GM19328 (cell line): ENCODE measurements around the gene MAPK8.

Source experiments
- ATAC-seq: cut with Tn5 transposase; IDR thresholded peaks from one replicate; pipeline ENCODE4 v1.9.1; 2021; ENCODE audit warnings: mild to moderate bottlenecking, moderate library complexity; ENCODE audit not compliant: unreplicated experiment

MAPK8 gene

DNA sequence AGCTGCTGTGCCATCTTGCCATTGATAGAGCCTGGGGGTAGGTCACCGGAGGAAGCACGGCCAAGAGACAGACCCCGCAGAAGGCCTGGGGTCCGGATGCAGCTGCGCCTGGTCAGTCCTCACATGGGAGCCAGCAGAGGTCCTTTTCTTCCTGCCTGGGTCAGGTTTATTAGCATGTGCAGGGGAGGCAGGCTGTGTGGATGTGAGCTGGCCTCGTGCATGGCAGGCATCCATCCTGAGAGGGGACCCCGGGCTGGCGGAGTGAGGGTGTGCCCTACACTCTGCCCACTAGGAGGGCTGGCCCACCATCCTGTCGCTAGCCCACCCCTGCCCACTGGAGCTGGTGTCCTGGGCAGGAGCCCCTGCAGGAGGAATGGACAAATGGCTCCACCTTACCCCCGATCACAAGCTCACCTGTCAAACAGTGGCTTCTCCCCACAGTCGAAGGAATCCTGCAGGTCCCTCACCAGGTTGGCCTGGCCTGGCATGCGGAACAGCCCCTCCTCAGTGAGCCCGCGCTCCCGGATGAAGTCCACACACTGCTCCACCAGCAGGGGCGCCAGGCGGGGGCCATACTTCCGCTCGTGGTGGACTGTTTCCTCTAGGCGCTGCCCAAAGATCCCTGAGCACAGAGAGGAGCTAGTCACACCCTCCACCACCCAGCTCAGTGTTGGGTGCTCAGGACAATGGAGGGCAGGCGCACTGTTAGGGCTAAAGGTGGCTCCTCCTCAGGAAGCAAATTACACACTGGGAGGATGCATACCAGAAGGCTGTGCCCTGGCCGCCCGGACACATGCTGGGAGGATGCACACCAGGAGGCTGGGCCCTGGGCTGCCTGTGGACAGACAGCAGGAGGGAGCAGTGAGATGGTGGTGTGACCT is 153.0 kb downstream of the MAPK8 start:
- ATAC-seq, result no peak

DNA sequence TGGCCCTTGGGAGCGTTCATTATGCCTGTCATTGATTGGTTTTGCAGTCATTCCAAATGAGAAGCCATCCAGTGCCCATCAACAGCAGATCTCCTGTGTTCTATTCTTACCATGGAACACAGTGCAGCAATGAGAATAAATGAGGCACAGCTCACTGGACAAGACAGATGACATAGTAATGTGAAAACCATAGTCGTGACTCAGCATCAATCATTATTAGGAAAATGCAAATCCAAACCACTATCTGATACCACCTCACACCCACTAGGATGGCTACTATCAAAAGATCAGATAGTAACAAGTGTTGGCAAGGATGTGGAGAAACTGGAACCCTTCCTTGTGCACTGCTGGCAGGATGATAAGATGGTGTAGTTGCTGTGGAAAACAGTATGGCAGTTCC is 153.7 kb downstream of the MAPK8 start:
- ATAC-seq, result no peak

DNA sequence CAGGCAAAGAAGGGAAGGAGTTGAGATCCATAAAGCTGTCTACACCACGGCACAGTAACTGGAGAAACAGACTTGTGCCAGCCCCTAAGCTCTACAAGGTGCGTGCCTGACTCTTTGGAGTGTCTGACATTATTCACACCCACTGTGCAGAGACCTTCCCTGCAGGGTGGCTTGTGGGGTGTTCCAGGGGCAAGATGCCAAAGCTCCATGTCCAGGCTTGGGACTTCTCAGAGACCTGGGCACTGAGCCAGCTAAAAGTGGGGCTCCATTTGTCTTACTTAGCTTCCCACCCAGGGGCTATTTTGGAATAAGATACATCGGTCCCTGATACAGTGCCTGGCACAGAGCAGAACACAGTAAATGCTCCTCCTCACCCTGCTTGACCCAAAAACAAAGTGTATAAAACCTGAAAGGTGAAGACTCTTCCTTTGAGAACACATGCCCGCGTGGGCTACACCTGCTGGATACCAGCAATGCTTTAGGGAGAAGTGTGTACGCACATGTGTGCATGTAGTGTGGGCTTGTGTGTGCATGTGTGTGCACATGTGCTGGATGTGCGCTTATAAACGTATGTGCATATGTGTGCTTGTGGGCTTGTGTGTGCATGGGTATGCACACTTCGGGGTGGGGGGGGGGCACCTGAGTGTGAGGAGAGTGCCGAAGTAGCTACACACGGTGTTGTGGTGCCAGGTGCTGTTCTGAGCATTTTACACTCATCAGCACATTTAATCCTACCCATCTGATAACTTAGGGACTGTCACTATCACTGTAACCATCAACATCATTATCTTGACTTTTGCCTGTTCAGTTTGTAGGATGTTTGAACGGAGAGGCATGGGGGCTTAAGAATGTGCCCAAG is 155.4 kb downstream of the MAPK8 start:
- no peak for ATAC-seq

DNA sequence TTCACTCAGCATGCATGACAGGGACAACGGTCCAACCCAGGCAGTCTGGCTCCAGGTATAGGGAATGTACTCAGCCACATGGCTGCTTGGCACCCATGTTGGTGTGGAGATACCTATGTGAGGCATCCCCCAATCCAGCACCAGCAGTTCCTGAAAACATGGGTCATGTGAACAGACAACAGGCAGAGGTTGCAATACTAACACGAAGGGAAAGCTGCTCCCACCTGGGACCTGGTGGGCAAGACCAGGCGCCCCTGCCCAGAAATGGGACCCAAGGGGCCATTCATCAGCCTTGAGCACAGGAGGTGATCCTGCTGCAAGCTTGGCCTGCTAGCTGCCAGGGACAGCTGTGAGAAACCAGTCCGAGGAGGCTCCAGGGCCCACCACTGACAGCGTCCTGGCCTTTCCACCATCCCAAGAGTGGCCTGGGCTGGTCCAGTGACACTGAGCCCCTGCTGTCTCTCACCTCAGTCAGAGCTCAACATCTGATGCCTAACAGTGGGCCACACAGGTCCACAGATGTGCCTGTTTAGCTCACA is 156.1 kb downstream of the MAPK8 start:
- ATAC-seq, result no peak

DNA sequence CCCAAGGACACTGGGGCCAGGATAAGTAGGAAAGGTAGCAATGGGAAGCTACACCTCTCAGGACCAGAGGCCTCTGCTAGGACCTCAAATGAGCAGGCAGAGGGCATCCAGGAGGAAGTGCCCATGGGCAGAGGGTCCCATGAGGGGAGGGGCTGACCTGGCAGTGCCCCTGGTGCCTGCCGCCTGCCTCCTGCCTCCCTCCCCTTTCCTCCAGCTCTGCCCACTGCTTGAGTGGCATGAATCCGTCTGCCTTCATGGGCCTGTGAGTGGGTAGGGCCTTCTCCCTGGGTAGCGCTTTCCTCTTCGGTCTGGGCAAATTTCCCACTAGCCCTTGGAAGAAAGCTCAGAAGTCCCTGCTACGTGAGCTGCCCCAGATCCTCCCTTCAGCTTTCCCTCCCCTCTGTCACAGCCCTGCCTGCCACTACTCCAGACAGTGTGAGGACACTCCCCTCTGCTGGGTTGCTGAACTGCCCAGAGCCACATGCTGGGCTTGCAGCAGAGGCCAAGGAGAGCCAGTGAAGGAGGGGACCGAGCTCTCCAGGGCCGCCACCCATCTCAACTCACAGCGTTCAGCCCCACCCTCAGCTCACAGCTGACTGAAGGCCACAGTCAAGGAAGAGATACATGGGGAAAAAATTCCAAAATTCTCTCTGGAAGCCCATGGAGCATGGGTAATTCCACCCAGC is 157.0 kb downstream of the MAPK8 start:
- no peak for ATAC-seq

DNA sequence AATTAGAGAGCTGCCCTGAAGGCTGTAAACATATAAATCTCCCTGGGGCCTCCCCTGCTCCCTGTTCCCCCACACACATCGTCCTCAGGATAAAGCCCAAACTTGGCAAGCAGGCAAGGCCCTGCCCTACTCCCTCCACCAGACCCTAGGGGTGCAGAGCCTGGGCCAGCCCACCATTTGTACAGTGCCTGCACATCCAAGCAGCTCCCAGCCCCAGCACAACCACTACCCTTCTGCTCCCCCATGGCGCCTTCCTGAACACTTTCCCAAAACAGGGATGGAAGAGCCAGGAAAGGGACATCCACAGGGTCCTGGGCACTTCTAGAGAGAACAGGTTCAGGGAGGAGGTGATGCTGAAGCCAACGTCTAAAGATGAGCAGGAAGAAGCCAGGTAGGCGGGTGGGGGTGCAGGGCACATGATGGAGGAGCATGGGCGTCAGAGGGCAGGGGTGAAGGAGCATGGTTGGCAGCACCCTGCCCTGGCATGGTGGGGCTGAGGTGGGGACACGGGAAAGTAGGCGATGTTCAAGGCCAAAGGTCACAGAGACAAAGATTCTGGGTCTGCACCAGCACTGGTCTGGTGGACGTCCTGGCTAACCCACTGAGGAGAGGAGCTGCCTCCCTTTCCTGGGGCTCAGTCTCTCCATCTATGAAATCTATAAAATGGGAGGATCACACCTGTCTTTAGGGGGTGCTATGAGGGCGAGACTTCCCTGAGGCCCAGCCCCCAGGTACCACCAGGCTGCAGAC is 157.8 kb downstream of the MAPK8 start:
- ATAC-seq, result no peak

DNA sequence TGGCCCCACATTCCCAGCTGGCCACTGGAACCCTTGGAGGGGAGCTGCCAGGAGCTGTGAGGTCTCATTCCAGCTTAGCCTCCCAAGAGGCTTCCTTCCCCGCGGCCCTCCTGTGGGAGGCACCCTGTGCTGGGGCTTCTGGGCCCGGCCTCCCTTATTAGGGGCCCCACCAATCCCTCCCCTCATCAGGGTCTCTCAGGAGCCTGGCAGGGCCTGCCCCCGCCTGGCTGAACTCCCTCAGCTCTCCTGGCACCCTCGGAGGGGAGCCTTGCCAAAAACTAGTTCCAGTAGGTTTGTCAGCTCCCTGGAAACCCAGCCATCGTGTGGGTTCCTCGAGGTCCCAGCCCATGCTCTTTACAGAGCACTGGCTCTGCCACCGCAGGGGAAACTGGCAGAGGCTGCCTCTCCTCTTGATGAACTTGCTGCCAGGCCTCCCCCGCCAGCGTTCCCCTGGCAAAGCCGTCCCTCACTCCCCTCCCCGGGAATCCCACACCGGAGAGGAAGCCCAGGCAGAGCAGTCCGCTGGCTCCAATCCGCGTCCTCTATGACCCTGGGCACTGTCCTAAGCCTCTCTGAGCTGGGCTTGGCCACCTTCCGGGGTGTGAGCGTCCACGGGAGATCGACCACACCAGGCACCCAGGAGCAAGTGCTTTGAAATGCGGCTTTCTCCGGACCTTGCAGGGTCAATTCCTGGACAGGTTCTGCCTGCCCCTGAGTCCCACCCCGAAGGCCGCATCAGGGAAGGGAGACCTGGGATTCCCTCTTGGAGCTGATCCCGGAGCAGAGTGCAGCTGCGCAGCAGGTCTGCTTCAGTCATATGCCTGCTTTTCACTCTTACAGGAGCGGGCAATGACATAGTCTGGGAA is 158.6 kb downstream of the MAPK8 start:
- ATAC-seq, result no peak

DNA sequence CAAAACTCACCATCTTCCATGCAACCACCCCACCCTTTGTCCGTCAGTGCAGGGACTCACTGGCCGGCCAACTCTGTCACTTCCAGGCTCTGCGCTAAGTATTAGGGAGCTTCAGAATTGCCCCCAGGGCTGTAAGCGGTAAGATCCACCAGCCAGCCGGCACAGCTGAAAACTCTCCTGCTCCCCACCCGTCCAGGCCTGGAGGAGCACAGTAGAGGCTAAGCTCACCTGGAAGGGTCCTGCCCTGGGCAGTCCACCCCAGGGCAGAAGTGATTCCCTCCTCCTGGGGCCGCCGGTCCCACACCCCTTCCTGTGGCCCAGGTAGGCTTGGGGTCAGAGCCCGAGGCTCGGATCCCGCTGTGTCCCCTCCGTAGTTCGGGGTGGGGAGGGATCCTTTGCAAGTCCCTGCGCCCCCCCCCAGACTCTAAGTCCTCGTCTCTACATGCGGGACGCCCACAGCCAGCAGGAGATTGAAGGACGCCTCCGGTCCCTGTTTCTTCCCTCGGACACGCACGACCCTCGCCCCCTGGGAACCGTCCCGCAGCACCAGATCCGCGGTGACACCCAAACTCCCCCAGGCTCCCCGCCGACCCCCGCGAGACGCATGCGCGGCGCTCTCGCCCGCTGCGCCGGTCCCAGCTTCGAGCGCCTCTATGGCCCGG is 159.5 kb downstream of the MAPK8 start:
- no peak for ATAC-seq

DNA sequence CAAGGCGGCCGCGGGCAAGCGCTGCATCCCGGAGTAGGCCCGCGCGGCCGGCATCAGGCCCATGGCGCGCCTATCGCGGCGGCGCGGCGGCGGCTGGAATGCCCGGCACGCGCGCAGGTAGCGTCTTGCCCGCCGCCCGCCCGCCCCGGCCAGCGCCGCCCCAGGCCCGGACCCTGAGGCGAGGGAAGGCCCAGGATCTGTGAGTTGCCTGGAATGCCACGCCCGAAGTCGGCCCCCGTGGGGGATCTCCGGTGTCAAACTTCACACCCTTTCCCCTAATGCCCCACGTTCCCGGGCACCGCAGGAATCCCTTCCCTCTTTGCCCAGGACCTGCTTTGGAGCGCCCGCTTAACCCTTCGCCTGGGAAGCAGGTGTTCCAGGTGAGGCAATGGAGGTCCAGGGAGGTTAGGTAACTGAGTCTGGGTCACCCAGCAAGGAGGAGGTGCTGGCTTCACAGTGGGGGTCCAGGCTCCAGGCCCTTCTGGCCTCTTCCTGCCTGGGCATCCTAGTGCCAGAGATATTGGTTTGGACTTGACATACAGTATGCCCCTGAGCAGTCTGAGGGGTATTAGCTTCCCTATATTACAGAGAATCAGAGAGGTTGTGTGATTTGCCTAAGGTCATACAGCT is 160.2 kb downstream of the MAPK8 start:
- ATAC-seq, result no peak

DNA sequence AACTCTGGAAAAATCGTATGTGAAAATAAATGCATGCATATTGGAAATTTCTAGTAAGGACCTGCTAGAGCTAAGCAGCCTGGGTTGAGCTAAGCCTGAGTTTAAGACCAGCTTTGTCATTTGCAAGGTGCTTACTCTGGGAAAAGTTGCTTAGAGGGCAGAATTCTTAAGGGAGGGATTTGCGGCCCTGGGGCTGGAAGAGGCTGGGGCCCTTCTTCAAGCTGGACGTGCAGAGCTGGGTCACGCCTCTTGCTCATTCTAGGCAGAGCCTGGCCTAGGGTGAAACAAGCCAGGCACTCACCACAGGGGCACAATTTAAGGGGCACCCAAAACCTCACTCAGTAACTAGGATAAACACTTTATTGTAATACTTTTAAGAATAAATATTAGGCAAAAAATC is 161.2 kb downstream of the MAPK8 start:
- ATAC-seq, result no peak

DNA sequence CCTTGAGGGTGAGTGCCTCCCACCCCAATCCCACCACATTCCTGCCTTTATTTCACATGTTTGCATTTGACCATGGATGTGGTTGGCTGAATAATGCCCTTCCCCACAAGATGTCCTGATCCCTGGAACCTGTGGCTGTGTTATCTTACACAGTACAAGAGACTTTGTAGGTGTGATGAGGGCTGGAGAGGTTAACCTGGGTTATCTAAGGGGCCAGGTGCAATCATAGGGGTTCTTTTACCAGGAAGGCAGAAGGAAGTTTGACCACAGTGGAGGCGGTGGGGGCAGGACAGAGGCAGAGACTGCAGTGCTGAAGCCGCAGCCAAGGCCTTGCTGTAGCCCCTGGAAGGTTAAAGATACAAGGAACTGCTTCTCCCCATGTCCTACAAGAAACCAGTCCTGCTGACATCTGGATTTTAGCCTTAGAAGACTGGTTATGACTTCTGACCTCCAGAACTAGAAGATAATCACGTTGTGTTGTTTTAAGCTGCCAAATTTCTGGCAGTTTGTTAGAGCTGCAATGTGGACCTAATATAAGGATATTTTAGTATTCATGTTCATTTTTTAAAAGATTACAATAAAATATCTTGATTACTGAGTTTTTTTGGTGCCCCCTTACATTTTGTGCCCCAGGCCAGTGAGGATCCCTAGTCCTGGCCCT is 161.8 kb downstream of the MAPK8 start:
- ATAC-seq, result no peak

DNA sequence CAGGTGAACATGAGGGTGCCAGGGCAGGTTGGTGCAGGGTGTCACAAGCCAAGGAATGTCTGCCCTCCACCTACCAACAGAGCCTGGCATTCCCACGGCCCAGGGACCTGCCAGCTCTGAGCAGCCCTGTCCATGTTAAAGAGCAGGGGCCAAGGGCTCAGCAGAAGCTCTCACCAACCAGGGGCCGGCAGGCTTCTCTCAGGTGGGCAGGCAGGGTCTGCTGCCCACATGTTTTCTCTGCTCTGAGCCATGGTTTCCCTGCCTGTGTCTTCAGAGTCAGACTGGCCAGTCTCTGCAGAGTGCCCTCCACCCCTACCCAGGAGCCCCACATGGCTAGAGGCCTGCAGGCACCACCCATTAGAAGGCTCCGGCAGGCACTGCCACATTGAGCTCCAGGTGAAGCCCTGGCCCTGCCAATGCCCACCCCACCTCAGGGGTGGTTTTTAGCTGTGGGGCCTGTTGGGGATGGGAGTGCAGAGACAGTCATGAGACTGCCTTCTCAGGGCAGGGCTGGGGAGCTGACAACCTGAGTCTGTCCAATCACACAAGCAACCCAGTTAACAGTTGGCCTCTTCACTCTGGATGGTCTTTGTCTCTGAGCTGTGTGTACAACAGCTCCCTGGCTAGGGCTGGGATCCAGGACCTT is 162.5 kb downstream of the MAPK8 start:
- no peak for ATAC-seq

DNA sequence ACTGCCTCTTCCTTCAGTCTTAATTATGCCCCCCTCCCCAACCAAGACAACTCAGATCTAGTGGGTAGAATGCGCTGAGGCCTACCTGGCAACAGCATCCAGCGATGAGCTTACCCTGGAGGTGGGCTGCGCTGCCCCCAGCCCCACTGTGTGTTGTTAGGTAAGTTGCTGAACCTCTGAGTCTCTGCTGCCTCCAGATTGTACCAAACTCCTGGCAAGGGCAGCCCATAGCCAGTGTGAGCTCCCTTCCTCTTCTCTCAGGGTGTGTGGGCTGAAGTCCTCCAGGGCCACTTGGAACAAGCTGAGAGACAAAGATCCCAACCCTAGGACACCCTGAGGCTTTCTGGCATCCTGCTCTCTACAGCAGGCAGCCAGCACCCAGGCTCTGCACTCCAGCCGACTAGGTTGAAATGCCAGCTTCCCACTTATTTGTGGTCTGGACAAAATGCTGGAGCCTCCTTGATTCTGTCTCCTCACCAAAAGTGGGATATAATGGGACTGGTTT is 163.1 kb downstream of the MAPK8 start:
- no peak for ATAC-seq

DNA sequence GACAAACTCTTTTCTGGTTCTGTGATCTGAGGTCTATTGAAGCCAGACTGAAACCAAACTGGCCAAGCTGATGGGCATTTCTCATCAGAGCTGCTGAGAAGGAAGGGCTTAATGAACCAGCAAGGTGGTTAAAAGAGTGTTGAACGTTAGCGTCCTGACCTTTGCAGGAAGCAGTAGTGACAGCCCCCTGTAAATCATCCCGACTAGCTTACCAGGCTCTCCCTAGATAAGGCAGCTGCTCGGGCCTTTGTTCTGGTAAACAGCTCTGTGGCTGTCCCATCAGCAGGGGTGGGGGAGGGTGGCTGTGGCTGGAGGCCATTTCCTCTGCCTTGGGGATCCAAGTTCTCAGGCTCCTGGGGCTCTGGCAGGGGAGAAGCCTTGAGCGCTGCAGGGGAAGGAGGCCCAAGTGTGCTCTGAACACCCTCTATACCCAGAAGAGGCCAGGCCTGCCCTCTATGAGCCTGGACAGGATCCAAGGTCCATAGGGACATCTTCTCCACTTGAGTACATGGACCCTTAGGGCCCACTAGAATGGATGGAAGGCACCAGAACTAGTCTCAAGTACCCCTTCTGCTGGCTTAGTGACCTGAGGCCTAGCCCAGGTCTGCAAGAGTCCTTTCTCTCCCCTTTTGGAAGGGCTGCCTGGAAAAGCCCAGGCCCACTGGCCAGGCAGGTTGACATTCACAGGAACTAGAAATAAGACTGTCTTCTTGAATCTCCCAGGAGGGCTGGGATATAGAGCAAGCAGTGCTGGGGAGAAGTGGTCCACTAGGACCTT is 163.8 kb downstream of the MAPK8 start:
- ATAC-seq, result no peak

DNA sequence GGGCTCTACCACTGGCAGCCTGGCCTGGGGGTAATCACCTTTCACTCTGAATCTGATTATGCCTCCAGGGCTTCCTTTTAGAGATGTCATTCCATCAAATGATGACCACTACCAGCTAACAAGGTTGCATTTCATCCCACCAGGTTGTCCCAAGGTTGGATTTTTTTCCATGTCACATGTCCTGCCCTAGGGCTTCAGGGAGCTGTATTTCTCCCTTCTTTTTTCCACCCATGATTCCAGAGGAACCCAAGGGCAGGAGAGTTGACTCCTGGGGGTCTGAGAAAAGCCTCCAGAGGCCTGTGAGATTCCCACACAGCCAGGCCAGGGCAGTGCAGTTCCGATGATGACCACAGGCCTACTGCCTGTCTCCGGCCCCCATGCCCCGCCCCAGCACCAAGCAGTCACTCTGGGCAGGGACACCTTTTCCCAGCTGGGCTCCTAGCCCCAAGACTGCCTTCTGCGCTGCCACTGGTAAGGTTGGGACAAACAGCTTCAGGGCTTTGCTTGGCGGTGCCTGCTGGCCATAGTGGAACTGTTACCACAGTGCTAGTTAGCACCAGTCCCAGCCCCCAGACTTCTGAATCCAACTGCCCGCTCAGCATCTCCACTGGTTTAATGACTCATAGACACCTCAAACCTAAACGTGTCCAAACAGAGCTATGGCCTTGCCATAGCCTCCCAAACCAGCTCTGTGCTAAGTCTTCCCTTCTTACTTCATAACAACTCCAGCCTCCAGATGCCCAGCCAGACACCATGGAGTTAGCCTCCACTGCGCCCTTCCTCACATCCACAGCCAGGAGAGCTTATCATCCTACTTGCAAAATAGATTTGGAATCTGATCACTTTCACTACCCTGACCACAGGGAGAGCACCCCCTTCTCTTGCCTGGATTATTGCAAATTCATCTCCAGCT is 164.7 kb downstream of the MAPK8 start:
- ATAC-seq, result no peak
